OCI-LY1 (cell line): ENCODE measurements around the gene POLD3.

Source experiments
- H2AFZ ChIP-seq: fragments of 200-600 bp; sonication (generic), shearing (Covaris generic); 2 replicates; pipeline ENCODE4 v1.6.0; 2014; ENCODE audit warnings: antibody characterized with exemption, mild to moderate bottlenecking, low read length
- H3F3A ChIP-seq: fragments of 200-600 bp; sonication (generic), shearing (Covaris generic); 2 replicates; pipeline ENCODE4 v1.6.0; 2014; ENCODE audit warnings: mild to moderate bottlenecking, antibody characterized with exemption, low read length, moderate library complexity; ENCODE audit not compliant: insufficient read depth
- H3K27ac ChIP-seq: fragments of 200-600 bp; sonication (generic); 2 replicates; pipeline ENCODE4 v1.5.1; 2014; ENCODE audit warnings: low read length, mixed run types, mild to moderate bottlenecking, low read depth; ENCODE audit not compliant: poor library complexity, severe bottlenecking
- H3K27me3 ChIP-seq: fragments of 200-600 bp; sonication (generic); 2 replicates; pipeline ENCODE4 v1.6.0; 2014; ENCODE audit warnings: antibody characterized with exemption, mild to moderate bottlenecking, low read length, moderate library complexity; ENCODE audit not compliant: insufficient read depth
- H3K36me3 ChIP-seq: fragments of 200-600 bp; sonication (generic); 2 replicates; pipeline ENCODE4 v1.6.1; 2014; ENCODE audit warnings: mild to moderate bottlenecking, antibody characterized with exemption, low read length, moderate library complexity, mixed read lengths; ENCODE audit not compliant: insufficient read depth
- H3K4me1 ChIP-seq: fragments of 200-600 bp; sonication (generic); 2 replicates; pipeline ENCODE4 v1.5.1; 2014; ENCODE audit warnings: mild to moderate bottlenecking, low read length, moderate library complexity; ENCODE audit not compliant: insufficient read depth, severe bottlenecking
- H3K4me2 ChIP-seq: fragments of 200-600 bp; sonication (generic), shearing (Covaris generic); 2 replicates; pipeline ENCODE4 v1.6.1; 2014; ENCODE audit warnings: low read length
- H3K4me3 ChIP-seq: fragments of 200-600 bp; sonication (generic); 2 replicates; pipeline ENCODE4 v1.5.1; 2014; ENCODE audit warnings: low read length, low read depth, mild to moderate bottlenecking, mixed read lengths; ENCODE audit not compliant: poor library complexity, severe bottlenecking
- H3K79me2 ChIP-seq: fragments of 200-600 bp; shearing (Covaris generic); 2 replicates; pipeline ENCODE4 v1.6.1; 2016; ENCODE audit warnings: mixed run types, low read length, mixed read lengths; ENCODE audit not compliant: insufficient read depth
- H3K9ac ChIP-seq: fragments of 200-600 bp; sonication (generic), shearing (Covaris generic); 2 replicates; pipeline ENCODE4 v1.6.1; 2014; ENCODE audit warnings: mild to moderate bottlenecking, low read length, mixed read lengths
- H3K9me2 ChIP-seq: fragments of 200-600 bp; sonication (generic), shearing (Covaris generic); 2 replicates; pipeline ENCODE4 v1.6.1; 2014; ENCODE audit warnings: low read depth, mild to moderate bottlenecking, low read length, mixed read lengths
- H3K9me3 ChIP-seq: fragments of 200-600 bp; shearing (Covaris generic); 2 replicates; pipeline ENCODE4 v1.6.1; 2014; ENCODE audit warnings: low read length, mixed read lengths
- H4K20me1 ChIP-seq: fragments of 200-600 bp; sonication (generic), shearing (Covaris generic); 2 replicates; pipeline ENCODE4 v1.6.0; 2016; ENCODE audit warnings: mild to moderate bottlenecking, low read length; ENCODE audit not compliant: insufficient read depth
- CTCF ChIP-seq: fragments of 200-600 bp; sonication (generic), shearing (Covaris generic); IDR thresholded peaks from 2 replicates; pipeline ENCODE4 v1.5.1; 2017; ENCODE audit warnings: mild to moderate bottlenecking, antibody characterized with exemption, low read length, moderate library complexity, mixed read lengths
- EZH2 ChIP-seq: fragments of 200-600 bp; sonication (generic), shearing (Covaris generic); IDR thresholded peaks from 2 replicates; pipeline ENCODE4 v1.8.0; 2017; ENCODE audit warnings: borderline replicate concordance, mixed run types, mild to moderate bottlenecking, antibody characterized with exemption, low read length, moderate library complexity, mixed read lengths

POLD3 gene

GRCh38 chr11:74647404-74647803 lies 55.0 kb downstream of the POLD3 start:
- Histone ChIP-seq H3K27me3 (no peaks in the 10 kb centered on the region), H3K9me2 (no peaks in the 10 kb centered on the region), H3K4me2 (no peak overlapping the region), H3K36me3 (peaks cover 36% of the 10 kb centered on the region), H4K20me1 (no peaks in the 10 kb centered on the region), H3K9ac (no peak overlapping the region), H3K4me1 (no peaks in the 10 kb centered on the region), H2AFZ (no peak overlapping the region), H3K9me3 (no peaks in the 10 kb centered on the region), H3F3A (no peaks in the 10 kb centered on the region), H3K4me3 (no peak overlapping the region), H3K27ac (no peak overlapping the region), H3K79me2 (no peaks in the 10 kb centered on the region)
- no peak for TF ChIP-seq CTCF

- Histone ChIP-seq H3K4me1 (no peaks in the 10 kb centered on the region), H3K79me2 (no peaks in the 10 kb centered on the region), H3K27ac (no peak overlapping the region), H4K20me1 (no peaks in the 10 kb centered on the region), H3K9ac (no peak overlapping the region), H3F3A (no peaks in the 10 kb centered on the region), H3K36me3 (peaks cover 36% of the 10 kb centered on the region), H2AFZ (no peak overlapping the region), H3K27me3 (no peaks in the 10 kb centered on the region), H3K4me3 (no peak overlapping the region), H3K4me2 (no peak overlapping the region), H3K9me3 (no peaks in the 10 kb centered on the region), H3K9me2 (no peaks in the 10 kb centered on the region)
- no peak for TF ChIP-seq EZH2
- TF ChIP-seq CTCF: no peak
Observed at GRCh38 chr11:74647831-74648230, 55.4 kb downstream of the POLD3 start.

DNA sequence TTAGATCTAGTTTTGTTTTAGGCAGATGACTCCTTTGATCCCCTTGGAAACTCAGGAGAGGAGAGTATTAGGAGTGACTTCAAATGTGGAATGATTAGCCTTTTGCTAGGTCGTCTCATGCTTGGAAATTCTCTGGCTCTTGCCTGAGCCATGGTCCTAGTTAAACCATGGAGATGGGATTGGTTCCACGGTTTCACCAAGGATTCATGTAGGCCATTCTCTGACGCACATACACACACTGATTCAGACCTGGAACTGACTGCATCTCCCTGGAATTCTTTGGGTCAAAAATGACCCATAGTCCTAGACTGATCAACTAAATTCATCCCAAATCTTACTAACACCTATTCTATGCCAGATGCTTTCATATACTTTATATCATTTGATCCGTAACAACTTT lies 56.5 kb downstream of the POLD3 start:
- Histone ChIP-seq H3K79me2 (no peaks in the 10 kb centered on the region), H3K9me3 (no peaks in the 10 kb centered on the region), H3K9ac (no peak overlapping the region), H3K4me3 (no peak overlapping the region), H3K36me3 (peaks cover 30% of the 10 kb centered on the region), H3K9me2 (no peaks in the 10 kb centered on the region), H3K27ac (no peak overlapping the region), H3F3A (no peaks in the 10 kb centered on the region), H3K4me1 (no peaks in the 10 kb centered on the region), H3K4me2 (no peak overlapping the region), H4K20me1 (no peaks in the 10 kb centered on the region), H3K27me3 (no peaks in the 10 kb centered on the region), H2AFZ (no peak overlapping the region)
- TF ChIP-seq CTCF (no peak), EZH2 (no peak)
